ENCODE data around the gene NOVA1.
A peak's percentile ranks its signal among the peaks of the same experiment; 100 is the strongest.
"Not testable (repeated sequence)": the region's sequence is repeated elsewhere in the genome, so short reads cannot be mapped to it uniquely, and the experiment has no call there.

NOVA1 gene

GRCh38 chr14:26597589-26598080 is at the start of gene NOVA1:
NOVA1 (minus strand) TSS chr14:26598033; CDS start chr14:26597436, 597 bp downstream.
- no peak for DNase-seq

- DNase-seq, result not testable (repeated sequence)
Measured at GRCh38 chr14:26645057-26645456, 47.2 kb upstream of the NOVA1 start.

- DNase-seq, result no peak
Measured at GRCh38 chr14:26636561-26636960, 38.7 kb upstream of the NOVA1 start.

GRCh38 chr14:26634946-26635345 is 37.1 kb upstream of the NOVA1 start:
- not testable (repeated sequence) for DNase-seq

- DNase-seq, result no peak
Measured at GRCh38 chr14:26626256-26626655, 28.4 kb upstream of the NOVA1 start.

- no peak for DNase-seq
Measured at GRCh38 chr14:26622611-26623010, 24.8 kb upstream of the NOVA1 start.

- DNase-seq, result no peak
Measured at GRCh38 chr14:26621807-26622560, 24.2 kb upstream of the NOVA1 start.

- DNase-seq, result no peak
Measured at GRCh38 chr14:26621364-26621763, 23.5 kb upstream of the NOVA1 start.

- DNase-seq, result no peak
Measured at GRCh38 chr14:26611259-26611658, 13.4 kb upstream of the NOVA1 start.

GRCh38 chr14:26606729-26607312 is 9.0 kb upstream of the NOVA1 start:
- no peak for DNase-seq

GRCh38 chr14:26605602-26606001 is 7.8 kb upstream of the NOVA1 start:
- DNase-seq, result no peak

GRCh38 chr14:26602902-26603301 is 5.1 kb upstream of the NOVA1 start:
- no peak for DNase-seq

GRCh38 chr14:26601856-26602255 is 4.0 kb upstream of the NOVA1 start:
- DNase-seq, result no peak

- no peak for DNase-seq
Measured at GRCh38 chr14:26599291-26599690, 1.5 kb upstream of the NOVA1 start.

GRCh38 chr14:26598672-26599131 is 869 bp upstream of the NOVA1 start:
- DNase-seq, result peak in 1 of 2 experiments; percentile 39

GRCh38 chr14:26598081-26598671 is 343 bp upstream of the NOVA1 start:
- peak; percentile 95 for DNase-seq

GRCh38 chr14:26597071-26597588 is 703 bp downstream of the NOVA1 start:
- DNase-seq, result peak; percentile 24 to 33

- DNase-seq, result peak in 1 of 2 experiments; percentile 31
Measured at GRCh38 chr14:26596543-26597061, 1.2 kb downstream of the NOVA1 start.

GRCh38 chr14:26595926-26596542 is 1.8 kb downstream of the NOVA1 start:
- DNase-seq, result no peak

- no peak for DNase-seq
Measured at GRCh38 chr14:26594756-26595545, 2.9 kb downstream of the NOVA1 start.

GRCh38 chr14:26594148-26594547 is 3.7 kb downstream of the NOVA1 start:
- DNase-seq, result no peak

GRCh38 chr14:26593357-26593756 is 4.5 kb downstream of the NOVA1 start:
- DNase-seq, result no peak

All from NCI-H2081 (cell line).